ENCODE data around the gene MRPL38.
A peak's percentile ranks its signal among the peaks of the same experiment; 100 is the strongest.
"Not testable (repeated sequence)": the region's sequence is repeated elsewhere in the genome, so short reads cannot be mapped to it uniquely, and the experiment has no call there.

Gene MRPL38

GRCh38 chr17:75875182-75875939, 29.3 kb downstream of the MRPL38 start:
- DNase-seq = peak; percentile 93

- no peak for DNase-seq
These were observed 30.1 kb downstream of the MRPL38 start for GRCh38 chr17:75874323-75875181.

- no peak for DNase-seq
These were observed 30.9 kb downstream of the MRPL38 start for GRCh38 chr17:75873587-75874322.

GRCh38 chr17:75872434-75873351, 32.0 kb downstream of the MRPL38 start:
- peak; percentile 49 for DNase-seq

GRCh38 chr17:75870228-75870627, 34.5 kb downstream of the MRPL38 start:
- not testable (repeated sequence) for DNase-seq

- DNase-seq = peak; percentile 22
These were observed 35.2 kb downstream of the MRPL38 start for GRCh38 chr17:75869282-75870141.

GRCh38 chr17:75868730-75869281, 35.9 kb downstream of the MRPL38 start:
- not testable (repeated sequence) for DNase-seq

GRCh38 chr17:75865404-75866188, 39.1 kb downstream of the MRPL38 start:
- DNase-seq = not testable (repeated sequence)

GRCh38 chr17:75864887-75865286, 39.8 kb downstream of the MRPL38 start:
- DNase-seq = not testable (repeated sequence)

GRCh38 chr17:75864448-75864871, 40.2 kb downstream of the MRPL38 start:
- DNase-seq = peak; percentile 14

- no peak for DNase-seq
These were observed 42.8 kb downstream of the MRPL38 start for GRCh38 chr17:75861927-75862317.

- DNase-seq = not testable (repeated sequence)
These were observed 45.3 kb downstream of the MRPL38 start for GRCh38 chr17:75859358-75859757.

- DNase-seq = no peak
These were observed 48.5 kb downstream of the MRPL38 start for GRCh38 chr17:75856062-75856756.

GRCh38 chr17:75855310-75856061, 49.2 kb downstream of the MRPL38 start, which contains the start of gene WBP2:
Gene WBP2 (minus strand): TSS chr17:75855335. CDS start chr17:75855297, 38 bp downstream.
- peak; percentile 99 for DNase-seq

GRCh38 chr17:75854881-75855309, 49.8 kb downstream of the MRPL38 start:
- DNase-seq = no peak

GRCh38 chr17:75854101-75854748, 50.5 kb downstream of the MRPL38 start:
- no peak for DNase-seq

- no peak for DNase-seq
These were observed 51.3 kb downstream of the MRPL38 start for GRCh38 chr17:75853433-75853832.

- not testable (repeated sequence) for DNase-seq
These were observed 53.0 kb downstream of the MRPL38 start for GRCh38 chr17:75851693-75851991.

All from COR-L47 (cell line).